Stimulated activated naive CD4-positive, alpha-beta T cell treated with Interleukin-2 at 50 U/mL for 16 hours (primary cell): ENCODE data around the gene IPO9.
"Not testable (repeated sequence)": the region's sequence is repeated elsewhere in the genome, so short reads cannot be mapped to it uniquely, and the experiment has no call there.

Experiments used
- DNase-seq: peaks from one replicate; lab custom pipeline; 2025; lab: John Stamatoyannopoulos, UW

IPO9 gene

GRCh38 chr1:201809876-201810275 lies 19.1 kb upstream of the IPO9 start:
- DNase-seq = no peak

- DNase-seq = no peak
Observed at GRCh38 chr1:201810466-201811216, 18.3 kb upstream of the IPO9 start.

- DNase-seq = no peak
Observed at GRCh38 chr1:201813226-201813625, 15.7 kb upstream of the IPO9 start.

- DNase-seq = no peak
Observed at GRCh38 chr1:201816309-201816854, 12.6 kb upstream of the IPO9 start.

- no peak for DNase-seq
Observed at GRCh38 chr1:201818971-201819750, 9.8 kb upstream of the IPO9 start.

- no peak for DNase-seq
Observed at GRCh38 chr1:201820413-201820812, 8.5 kb upstream of the IPO9 start.

- DNase-seq = no peak
Observed at GRCh38 chr1:201825245-201825644, 3.7 kb upstream of the IPO9 start.

GRCh38 chr1:201826830-201827229 lies 2.1 kb upstream of the IPO9 start:
- DNase-seq = no peak

GRCh38 chr1:201827321-201828216 lies 1.4 kb upstream of the IPO9 start:
- no peak for DNase-seq

GRCh38 chr1:201828217-201828819 lies 639 bp upstream of the IPO9 start:
- no peak for DNase-seq

- DNase-seq = no peak
Observed at GRCh38 chr1:201831371-201831770, 2.4 kb downstream of the IPO9 start.

- no peak for DNase-seq
Observed at GRCh38 chr1:201834621-201835020, 5.7 kb downstream of the IPO9 start.

- no peak for DNase-seq
Observed at GRCh38 chr1:201838381-201838780, 9.4 kb downstream of the IPO9 start.

- DNase-seq = not testable (repeated sequence)
Observed at GRCh38 chr1:201839089-201839488, 10.1 kb downstream of the IPO9 start.

- no peak for DNase-seq
Observed at GRCh38 chr1:201840055-201840454, 11.1 kb downstream of the IPO9 start.

GRCh38 chr1:201840490-201840889 lies 11.5 kb downstream of the IPO9 start:
- no peak for DNase-seq

- no peak for DNase-seq
Observed at GRCh38 chr1:201841265-201841912, 12.4 kb downstream of the IPO9 start.

- no peak for DNase-seq
Observed at GRCh38 chr1:201842472-201843027, 13.6 kb downstream of the IPO9 start.

- no peak for DNase-seq
Observed at GRCh38 chr1:201845331-201846083, 16.6 kb downstream of the IPO9 start.

GRCh38 chr1:201847150-201847549 lies 18.2 kb downstream of the IPO9 start:
- no peak for DNase-seq
